T-cell (primary cell): ENCODE data around the gene ADGRG1. TPM values are rescaled to one million over a fixed set of nuclear protein-coding genes. Genes with fewer than 3 reads are reported as not detected.

Experiments
- ATAC-seq, 4 experiments: fragments of 200-7000 bp in 3 of 4; fragments of 150-1000 bp in 1 of 4; cut with Tn5 transposase; replicated peaks in 1 of 4; 1 replicate in 3 of 4; 2 replicates in 1 of 4; pipeline ENCODE4 v1.10.0; 2021; ENCODE audit warnings: moderate library complexity in 3 of 4, mild to moderate bottlenecking in 2 of 4, moderate number of reproducible peaks in 1 of 4
- CTCF ChIA-PET, 2 donors: fragments of 300-600 bp; sonication (Branson Sonifier 250); formaldehyde crosslinking; loops; one replicate each; lab custom pipeline; 2022; ENCODE audit warnings: antibody characterized with exemption in 2 of 2; lab: Charles Lee
- POLR2A ChIA-PET, 2 donors: fragments of 300-600 bp; sonication (Branson Sonifier 250); formaldehyde crosslinking; loops; one replicate each; lab custom pipeline; 2022; ENCODE audit warnings: antibody characterized with exemption in 2 of 2; lab: Charles Lee
- DNase-seq, 35 experiments: peaks; one replicate each; pipeline versions ENCODE4 v3.0.0 to v3.0.0-alpha.2; 2013 to 2023
- H3K27ac ChIP-seq: one replicate; pipeline ENCODE4 v1.5.1; 2013; ENCODE audit warnings: low read length
- H3K27me3 ChIP-seq, 2 experiments: replicated peaks in 1 of 2; 1 replicate in 1 of 2; 2 replicates in 1 of 2; pipeline versions ENCODE4 v1.6.1 to v1.7.0; 2013; ENCODE audit warnings: low read length in 1 of 2, mixed read lengths in 1 of 2; ENCODE audit not compliant: control insufficient read depth in 2 of 2, insufficient read depth in 2 of 2; ENCODE audit errors: extremely low read depth in 1 of 2
- H3K36me3 ChIP-seq, 2 donors: 1 replicate in 1 of 2; 2 replicates in 1 of 2; pipeline versions ENCODE4 v1.6.1 to v1.7.0; 2013; ENCODE audit warnings: low read length in 1 of 2; ENCODE audit not compliant: control insufficient read depth in 2 of 2, insufficient read depth in 1 of 2; ENCODE audit errors: extremely low read depth in 1 of 2
- H3K4me1 ChIP-seq, 2 experiments: 1 replicate in 1 of 2; 2 replicates in 1 of 2; pipeline versions ENCODE4 v1.6.1 to v1.7.0; 2013; ENCODE audit warnings: low read length in 2 of 2, mixed read lengths in 1 of 2; ENCODE audit not compliant: insufficient read depth in 2 of 2, control insufficient read depth in 1 of 2; ENCODE audit errors: extremely low read depth in 1 of 2
- H3K4me3 ChIP-seq, 2 donors: 1 replicate in 1 of 2; 2 replicates in 1 of 2; pipeline versions ENCODE4 v1.5.1 to v1.7.0; 2013; ENCODE audit warnings: mild to moderate bottlenecking in 2 of 2, low read length in 1 of 2, moderate library complexity in 1 of 2; ENCODE audit not compliant: control insufficient read depth in 1 of 2; ENCODE audit errors: extremely low read depth in 1 of 2
- H3K9me3 ChIP-seq: 2 replicates; pipeline ENCODE4 v1.7.0; 2013
- H3K27ac Mint-ChIP-seq, 2 donors: one replicate each; pipeline ENCODE4 v1.8.0; 2020 to 2021; ENCODE audit warnings: mild to moderate bottlenecking in 2 of 2, mixed read lengths in 2 of 2
- H3K27me3 Mint-ChIP-seq, 2 donors: one replicate each; pipeline ENCODE4 v1.8.0; 2021 to 2022; ENCODE audit warnings: mixed read lengths in 2 of 2
- H3K36me3 Mint-ChIP-seq: one replicate; pipeline ENCODE4 v1.8.0; 2021; ENCODE audit warnings: mixed read lengths
- H3K4me1 Mint-ChIP-seq, 3 donors: one replicate each; pipeline ENCODE4 v1.8.0; 2020 to 2022; ENCODE audit warnings: mixed read lengths in 3 of 3, mild to moderate bottlenecking in 1 of 3
- H3K4me3 Mint-ChIP-seq, 3 donors: one replicate each; pipeline ENCODE4 v1.8.0; 2020 to 2022; ENCODE audit warnings: mild to moderate bottlenecking in 3 of 3, mixed read lengths in 3 of 3, moderate library complexity in 3 of 3
- H3K9me3 Mint-ChIP-seq, 3 donors: one replicate each; pipeline ENCODE4 v1.8.0; 2020 to 2022; ENCODE audit warnings: mixed read lengths in 3 of 3
- WGBS: methylation state at CpG from one replicate; pipeline ENCODE4 v1.1.5; 2013; ENCODE audit warnings: missing lambda C conversion rate; ENCODE audit not compliant: insufficient coverage; 5-methylcytosine and 5-hydroxymethylcytosine counted together
- total RNA-seq, 35 experiments: library from RNA in 6 of 35; stranded (reverse) in 6 of 35; fragments of 120-200 nt in 1 of 35; gene quantifications; one replicate each; pipeline versions ENCODE4 v1.2.1 to v1.2.4 and lab custom pipeline; 2013 to 2026

The ADGRG1 gene
- total RNA-seq, 5 donors from 2014 or later (not counting 1 experiment from before 2014, with no cell fraction given), result 7.8 to 91.7 (median 11.7) TPM

DNA sequence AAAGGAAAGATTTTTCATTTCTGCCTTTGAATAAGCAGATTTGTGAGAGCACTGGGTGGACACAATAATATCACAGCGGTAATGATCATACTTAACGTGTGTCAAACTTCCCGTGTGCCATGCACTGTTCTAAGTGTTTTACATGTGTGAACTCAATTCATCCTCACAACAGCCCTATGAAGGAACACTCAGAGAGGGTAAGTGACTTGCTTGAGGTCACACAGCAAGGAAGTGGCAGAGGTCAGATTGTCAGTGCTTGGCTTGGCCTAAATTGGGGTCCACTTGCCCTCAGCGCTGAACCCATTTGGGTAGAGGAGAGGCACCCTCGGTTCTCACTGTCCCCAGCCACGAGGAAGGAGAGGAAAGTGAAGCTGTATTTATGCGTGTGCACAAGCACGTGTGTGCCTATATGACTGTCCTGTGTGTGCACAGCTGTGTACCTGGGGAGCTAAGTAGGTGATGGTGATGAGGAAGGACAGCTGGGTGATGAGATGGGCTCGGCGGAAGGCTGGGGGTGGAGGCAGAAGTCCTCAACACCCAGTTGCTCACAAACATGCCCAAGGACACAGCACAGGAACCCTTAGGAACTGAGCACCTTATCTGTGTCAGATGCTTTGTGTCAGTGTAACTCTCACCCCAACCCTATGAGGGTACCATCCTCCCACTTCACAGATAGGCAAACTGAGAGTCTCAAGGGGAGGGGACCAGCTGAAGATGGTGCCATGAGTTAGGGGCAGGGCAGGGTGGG, 29.9 kb downstream of the ADGRG1 start:
- Histone ChIP-seq H3K4me3 (no peak overlapping the region), H3K36me3 (peaks cover 0 to 50% of the 10 kb centered on the region in 2 donors), H3K9me3 (no peaks in the 10 kb centered on the region), H3K27ac (no peak overlapping the region), H3K4me1 (peaks cover 0 to 40% of the 10 kb centered on the region in 2 experiments), H3K27me3 (no peaks in the 10 kb centered on the region)
- DNase-seq, result no peak
- CTCF ChIA-PET, result interaction anchor here (0.5 to 0.6 kb wide), 2 partner anchors 81 to 315 kb away, joined by 4 read pairs; no protein-coding TSS in a partner anchor
- no peaks in the 10 kb centered on the region for H3K27me3 Mint-ChIP-seq
- no peak for ATAC-seq
- H3K27ac Mint-ChIP-seq, result no peak overlapping the region
- WGBS, result 80% methylated on average over 5 of the region's 10 CpGs
- H3K9me3 Mint-ChIP-seq, result no peaks in the 10 kb centered on the region
- POLR2A ChIA-PET, result interaction anchor here in 1 of 2 donors (0.5 kb wide), 1 partner anchor 69 kb away, joined by 5 read pairs; no protein-coding TSS in a partner anchor
- H3K4me3 Mint-ChIP-seq, result no peak overlapping the region
- H3K36me3 Mint-ChIP-seq, result no peaks in the 10 kb centered on the region
- H3K4me1 Mint-ChIP-seq, result peaks cover 0 to 22% (median 7%) of the 10 kb centered on the region in 3 donors

DNA sequence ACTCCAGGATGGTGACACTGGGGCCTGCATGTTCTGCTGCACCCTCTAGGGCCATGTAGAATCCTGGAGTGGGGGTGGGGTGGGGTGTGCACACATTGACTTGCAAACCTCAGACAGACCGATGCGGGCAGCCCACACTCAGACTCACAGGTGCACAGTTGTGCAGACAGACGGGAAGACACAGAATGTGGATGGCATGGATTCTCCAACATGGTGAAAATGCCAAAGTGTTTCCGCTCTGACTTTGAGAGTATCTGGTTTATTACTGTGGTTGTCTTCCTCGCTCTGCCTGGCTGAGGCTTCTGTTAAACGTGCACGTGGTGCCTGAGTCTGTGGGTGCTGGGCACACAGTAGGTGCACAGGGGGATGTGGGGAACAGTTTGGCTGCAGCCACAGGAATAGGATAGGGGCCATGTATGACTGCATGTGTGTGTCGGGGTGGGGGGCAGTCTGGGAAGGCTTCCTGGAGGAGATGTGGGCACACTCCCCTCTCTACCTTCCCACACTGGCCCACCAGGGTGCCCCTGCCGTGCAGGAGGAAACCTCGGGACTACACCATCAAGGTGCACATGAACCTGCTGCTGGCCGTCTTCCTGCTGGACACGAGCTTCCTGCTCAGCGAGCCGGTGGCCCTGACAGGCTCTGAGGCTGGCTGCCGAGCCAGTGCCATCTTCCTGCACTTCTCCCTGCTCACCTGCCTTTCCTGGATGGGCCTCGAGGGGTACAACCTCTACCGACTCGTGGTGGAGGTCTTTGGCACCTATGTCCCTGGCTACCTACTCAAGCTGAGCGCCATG, 30.6 kb downstream of the ADGRG1 start:
- no peak overlapping the region for H3K4me3 Mint-ChIP-seq
- no peak for ATAC-seq
- WGBS, result 81% methylated on average over 16 of the region's 19 CpGs
- no peak overlapping the region for H3K4me3 ChIP-seq
- CTCF ChIA-PET, result interaction anchor here (0.5 to 0.6 kb wide), 2 partner anchors 82 to 316 kb away, joined by 4 read pairs; no protein-coding TSS in a partner anchor
- H3K4me1 ChIP-seq, result peaks cover 0 to 33% of the 10 kb centered on the region in 2 experiments
- no peaks in the 10 kb centered on the region for H3K27me3 Mint-ChIP-seq
- peaks cover 0 to 53% of the 10 kb centered on the region in 2 donors for H3K36me3 ChIP-seq
- no peaks in the 10 kb centered on the region for H3K27me3 ChIP-seq
- POLR2A ChIA-PET, result interaction anchor here in 1 of 2 donors (0.5 kb wide), 1 partner anchor 69 kb away, joined by 5 read pairs; no protein-coding TSS in a partner anchor
- H3K9me3 ChIP-seq, result no peaks in the 10 kb centered on the region
- H3K27ac Mint-ChIP-seq, result no peak overlapping the region
- no peaks in the 10 kb centered on the region for H3K36me3 Mint-ChIP-seq
- H3K27ac ChIP-seq, result no peak overlapping the region
- no peaks in the 10 kb centered on the region for H3K9me3 Mint-ChIP-seq
- DNase-seq, result no peak
- H3K4me1 Mint-ChIP-seq, result peaks cover 0 to 20% (median 7%) of the 10 kb centered on the region in 3 donors

DNA sequence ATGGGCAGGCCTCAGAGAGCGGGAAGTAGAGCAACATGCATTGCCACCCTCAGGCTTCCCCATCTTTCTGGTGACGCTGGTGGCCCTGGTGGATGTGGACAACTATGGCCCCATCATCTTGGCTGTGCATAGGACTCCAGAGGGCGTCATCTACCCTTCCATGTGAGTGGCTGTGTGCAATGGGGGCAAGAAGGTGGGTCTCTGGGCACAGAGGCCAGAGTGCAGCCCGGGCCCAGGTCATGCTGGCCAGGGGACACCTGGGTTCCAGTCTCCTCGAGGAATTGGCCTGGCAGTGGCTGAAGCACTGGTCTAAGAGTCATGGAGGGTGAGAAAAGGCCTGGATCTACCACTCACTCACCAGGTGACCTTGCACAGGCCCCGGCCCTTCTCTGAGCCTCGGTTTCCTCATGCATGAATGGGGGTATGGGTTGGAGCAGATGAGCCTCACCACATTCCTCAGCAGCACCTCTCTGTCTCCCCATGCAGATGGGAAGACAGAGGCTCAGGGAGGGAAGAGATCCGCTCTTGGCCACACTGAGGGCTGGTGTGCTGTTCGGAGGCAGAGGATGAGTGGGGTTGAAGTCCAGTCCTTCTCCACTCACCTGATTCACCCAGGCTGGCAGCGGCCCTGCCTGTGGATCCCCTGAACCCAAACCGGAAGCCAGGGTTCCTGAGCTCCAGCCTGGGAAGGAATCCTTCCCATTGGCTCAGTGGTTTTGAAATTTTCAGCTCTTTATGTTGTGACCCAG, 32.5 kb downstream of the ADGRG1 start:
- Histone ChIP-seq H3K27me3 (no peaks in the 10 kb centered on the region), H3K4me1 (peaks cover 0 to 17% of the 10 kb centered on the region in 2 experiments), H3K27ac (no peak overlapping the region), H3K4me3 (no peak overlapping the region), H3K9me3 (no peaks in the 10 kb centered on the region), H3K36me3 (peaks cover 0 to 45% of the 10 kb centered on the region in 2 donors)
- ChIA-PET POLR2A (no interaction called here), CTCF (no interaction called here)
- no peak for DNase-seq
- Mint-ChIP-seq H3K27me3 (no peaks in the 10 kb centered on the region), H3K27ac (no peak overlapping the region), H3K4me1 (peaks cover 0 to 9% (median 7%) of the 10 kb centered on the region in 3 donors), H3K4me3 (no peak overlapping the region), H3K9me3 (no peaks in the 10 kb centered on the region), H3K36me3 (no peaks in the 10 kb centered on the region)
- ATAC-seq, result no peak
- 81% methylated on average over 5 of the region's 11 CpGs for WGBS

- Mint-ChIP-seq H3K4me3 (no peak overlapping the region), H3K9me3 (no peaks in the 10 kb centered on the region), H3K4me1 (peaks cover 0 to 3% (median under 1%) of the 10 kb centered on the region in 3 donors), H3K27ac (no peak overlapping the region), H3K27me3 (no peaks in the 10 kb centered on the region), H3K36me3 (no peaks in the 10 kb centered on the region)
- Histone ChIP-seq H3K27me3 (no peaks in the 10 kb centered on the region), H3K4me3 (no peak overlapping the region), H3K4me1 (peaks cover 0 to 10% of the 10 kb centered on the region in 2 experiments), H3K27ac (no peak overlapping the region), H3K9me3 (no peaks in the 10 kb centered on the region), H3K36me3 (peaks cover 0 to 43% of the 10 kb centered on the region in 2 donors)
- 89% methylated on average over 7 of the region's 7 CpGs for WGBS
- no peak for ATAC-seq
- no peak for DNase-seq
- CTCF ChIA-PET, result no interaction called here
- POLR2A ChIA-PET, result no interaction called here
Measured at GRCh38 chr16:57661510-57661909, 33.1 kb downstream of the ADGRG1 start.

GRCh38 chr16:57661936-57662906, 33.8 kb downstream of the ADGRG1 start:
- DNase-seq (no peak), ATAC-seq (no peak)
- ChIA-PET POLR2A (no interaction called here), CTCF (interaction anchor here in 1 of 2 donors (0.5 kb wide), 1 partner anchor 80 kb away, joined by 3 read pairs; no protein-coding TSS in a partner anchor)
- H3K4me3 ChIP-seq, result no peak overlapping the region
- Mint-ChIP-seq H3K9me3 (no peaks in the 10 kb centered on the region), H3K4me1 (no peaks in the 10 kb centered on the region), H3K27ac (no peak overlapping the region), H3K36me3 (no peaks in the 10 kb centered on the region), H3K4me3 (no peak overlapping the region), H3K27me3 (no peaks in the 10 kb centered on the region)
- no peak overlapping the region for H3K27ac ChIP-seq
- peaks cover 0 to 3% of the 10 kb centered on the region in 2 experiments for H3K4me1 ChIP-seq
- no peaks in the 10 kb centered on the region for H3K9me3 ChIP-seq
- peaks cover 0 to 39% of the 10 kb centered on the region in 2 donors for H3K36me3 ChIP-seq
- WGBS, result 88% methylated on average over 13 of the region's 20 CpGs
- H3K27me3 ChIP-seq, result no peaks in the 10 kb centered on the region
